ENCODE measurements around the gene SUOX. TPM values are rescaled to one million over a fixed set of nuclear protein-coding genes. Genes with fewer than 3 reads are reported as not detected.

Gene SUOX
- total RNA-seq, 1 experiment from 2014 or later = 18.0 TPM

GRCh38 chr12:56021889-56022497 lies 24.9 kb downstream of the SUOX start:
- BruUV-seq (replicated peaks) = no TSS peak
- no peak overlapping the region for H2AFZ ChIP-seq (ENCODE audit: low read length)
- H3K27me3 ChIP-seq (ENCODE audit: low read length) = no peaks in the 10 kb centered on the region
- no peak for DNase-seq
- ATAC-seq = no peak
- H3K36me3 ChIP-seq (ENCODE audit: low read depth, low read length) = no peaks in the 10 kb centered on the region
- intact Hi-C loops (cut with micrococcal nuclease) = no loop called here
- no peaks in the 10 kb centered on the region for H3K9me2 ChIP-seq (replicated peaks; ENCODE audit: low read length)
- H4K20me1 ChIP-seq (ENCODE audit: low read length) = no peaks in the 10 kb centered on the region
- H3F3A ChIP-seq (ENCODE audit: low read length, unreplicated experiment) = no peaks in the 10 kb centered on the region
- H3K9ac ChIP-seq (ENCODE audit: low read length) = no peak overlapping the region
- CTCF ChIA-PET = no interaction called here
- H3K4me2 ChIP-seq (ENCODE audit: low read length) = no peak overlapping the region
- H3K27ac ChIP-seq (ENCODE audit: low read length) = no peak overlapping the region
- POLR2A ChIA-PET (ENCODE audit: unreplicated experiment) = no interaction called here
- no peak for TF ChIP-seq EZH2phosphoT487 (IDR thresholded peaks at IDR 0.05; ENCODE audit: borderline replicate concordance, low read length)
- TF ChIP-seq, protein P1, sequence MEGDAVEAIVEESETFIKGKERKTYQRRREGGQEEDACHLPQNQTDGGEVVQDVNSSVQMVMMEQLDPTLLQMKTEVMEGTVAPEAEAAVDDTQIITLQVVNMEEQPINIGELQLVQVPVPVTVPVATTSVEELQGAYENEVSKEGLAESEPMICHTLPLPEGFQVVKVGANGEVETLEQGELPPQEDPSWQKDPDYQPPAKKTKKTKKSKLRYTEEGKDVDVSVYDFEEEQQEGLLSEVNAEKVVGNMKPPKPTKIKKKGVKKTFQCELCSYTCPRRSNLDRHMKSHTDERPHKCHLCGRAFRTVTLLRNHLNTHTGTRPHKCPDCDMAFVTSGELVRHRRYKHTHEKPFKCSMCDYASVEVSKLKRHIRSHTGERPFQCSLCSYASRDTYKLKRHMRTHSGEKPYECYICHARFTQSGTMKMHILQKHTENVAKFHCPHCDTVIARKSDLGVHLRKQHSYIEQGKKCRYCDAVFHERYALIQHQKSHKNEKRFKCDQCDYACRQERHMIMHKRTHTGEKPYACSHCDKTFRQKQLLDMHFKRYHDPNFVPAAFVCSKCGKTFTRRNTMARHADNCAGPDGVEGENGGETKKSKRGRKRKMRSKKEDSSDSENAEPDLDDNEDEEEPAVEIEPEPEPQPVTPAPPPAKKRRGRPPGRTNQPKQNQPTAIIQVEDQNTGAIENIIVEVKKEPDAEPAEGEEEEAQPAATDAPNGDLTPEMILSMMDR (conservative IDR thresholded peaks at IDR 0.05; ENCODE audit: low read depth, low read length) = no peak
- no peaks in the 10 kb centered on the region for H3K4me1 ChIP-seq (ENCODE audit: insufficient read depth, low read length)
- no peaks in the 10 kb centered on the region for H3K79me2 ChIP-seq (ENCODE audit: low read length)
- H3K4me3 ChIP-seq (ENCODE audit: low read length) = no peak overlapping the region
- H3K9me3 ChIP-seq (ENCODE audit: low read length) = no peaks in the 10 kb centered on the region

- no peaks in the 10 kb centered on the region for H3K27me3 ChIP-seq (ENCODE audit: low read length)
- intact Hi-C loops (cut with micrococcal nuclease) = loop anchor here (1.0 kb wide), 2 partner anchors 32 to 289 kb away; no protein-coding TSS in a partner anchor
- H4K20me1 ChIP-seq (ENCODE audit: low read length) = no peaks in the 10 kb centered on the region
- H3K9ac ChIP-seq (ENCODE audit: low read length) = no peak overlapping the region
- ATAC-seq (peak; percentile 42), DNase-seq (no peak)
- H3F3A ChIP-seq (ENCODE audit: low read length, unreplicated experiment) = no peaks in the 10 kb centered on the region
- peak overlapping the region; percentile 27 for H3K27ac ChIP-seq (ENCODE audit: low read length)
- no peaks in the 10 kb centered on the region for H3K9me3 ChIP-seq (ENCODE audit: low read length)
- H3K4me2 ChIP-seq (ENCODE audit: low read length) = peak overlapping the region; percentile 20; the same call in 1 of the 2 replicates
- no peak overlapping the region for H2AFZ ChIP-seq (ENCODE audit: low read length)
- H3K36me3 ChIP-seq (ENCODE audit: low read depth, low read length) = no peaks in the 10 kb centered on the region
- no peak overlapping the region for H3K4me3 ChIP-seq (ENCODE audit: low read length)
- H3K4me1 ChIP-seq (ENCODE audit: insufficient read depth, low read length) = peaks cover 17% of the 10 kb centered on the region
- no TSS peak for BruUV-seq (replicated peaks)
- H3K79me2 ChIP-seq (ENCODE audit: low read length) = no peaks in the 10 kb centered on the region
- no peaks in the 10 kb centered on the region for H3K9me2 ChIP-seq (replicated peaks; ENCODE audit: low read length)
- TF ChIP-seq EZH2 (IDR thresholded peaks at IDR 0.05; ENCODE audit: low read length, unreplicated experiment) = no peak
- no peak for TF ChIP-seq EZH2phosphoT487 (IDR thresholded peaks at IDR 0.05; ENCODE audit: borderline replicate concordance, low read length)
- TF ChIP-seq, protein P1 (conservative IDR thresholded peaks at IDR 0.05; ENCODE audit: low read depth, low read length) = no peak
- CTCF ChIA-PET = interaction anchor here (0.6 to 2.3 kb wide), 6 partner anchors 22 to 407 kb away, joined by 3 to 29 read pairs (median 6); partner anchors contain the start of genes RAB5B and SUOX
- POLR2A ChIA-PET (ENCODE audit: unreplicated experiment) = interaction anchor here (0.7 to 1.4 kb wide), 2 partner anchors 31 to 33 kb away, joined by 3 to 7 read pairs; partner anchors contain the start of gene SUOX
Observed at GRCh38 chr12:56028511-56029165, 31.6 kb downstream of the SUOX start.

GRCh38 chr12:56029166-56029519 lies 32.1 kb downstream of the SUOX start:
- H3K9ac ChIP-seq (ENCODE audit: low read length) = no peak overlapping the region
- H3K27me3 ChIP-seq (ENCODE audit: low read length) = no peaks in the 10 kb centered on the region
- H3K27ac ChIP-seq (ENCODE audit: low read length) = peak overlapping the region; percentile 27
- no peaks in the 10 kb centered on the region for H3K79me2 ChIP-seq (ENCODE audit: low read length)
- BruUV-seq (replicated peaks) = no TSS peak
- TF ChIP-seq EZH2 (IDR thresholded peaks at IDR 0.05; ENCODE audit: low read length, unreplicated experiment) (no peak), EZH2phosphoT487 (IDR thresholded peaks at IDR 0.05; ENCODE audit: borderline replicate concordance, low read length) (no peak)
- TF ChIP-seq, protein P1 (conservative IDR thresholded peaks at IDR 0.05; ENCODE audit: low read depth, low read length) = no peak
- H3K4me3 ChIP-seq (ENCODE audit: low read length) = no peak overlapping the region
- no peaks in the 10 kb centered on the region for H4K20me1 ChIP-seq (ENCODE audit: low read length)
- no peaks in the 10 kb centered on the region for H3K9me2 ChIP-seq (replicated peaks; ENCODE audit: low read length)
- no peaks in the 10 kb centered on the region for H3F3A ChIP-seq (ENCODE audit: low read length, unreplicated experiment)
- peak overlapping the region; percentile 20 for H3K4me2 ChIP-seq (ENCODE audit: low read length)
- H3K9me3 ChIP-seq (ENCODE audit: low read length) = no peaks in the 10 kb centered on the region
- ATAC-seq (peak; percentile 72), DNase-seq (peak; percentile 74)
- intact Hi-C loops (cut with micrococcal nuclease) = loop anchor here (1.0 kb wide), 2 partner anchors 33 to 290 kb away; no protein-coding TSS in a partner anchor
- POLR2A ChIA-PET (ENCODE audit: unreplicated experiment) = interaction anchor here (0.7 to 1.4 kb wide), 2 partner anchors 32 to 33 kb away, joined by 3 to 7 read pairs; partner anchors contain the start of gene SUOX
- peaks cover 17% of the 10 kb centered on the region for H3K4me1 ChIP-seq (ENCODE audit: insufficient read depth, low read length)
- no peaks in the 10 kb centered on the region for H3K36me3 ChIP-seq (ENCODE audit: low read depth, low read length)
- CTCF ChIA-PET = interaction anchor here (0.6 to 2.3 kb wide), 6 partner anchors 22 to 407 kb away, joined by 3 to 29 read pairs (median 6); partner anchors contain the start of genes RAB5B and SUOX
- H2AFZ ChIP-seq (ENCODE audit: low read length) = no peak overlapping the region
